A204.1 (cell line): Measurements from ENCODE around the gene NUP58.
"Not testable (repeated sequence)": the region's sequence is repeated elsewhere in the genome, so short reads cannot be mapped to it uniquely, and the experiment has no call there.

Experiments used
- FAIRE-seq: peaks from 2 replicates; lab custom pipeline; 2012; peaks lifted over from hg19 to GRCh38; lab: Jason Lieb, UNC

Gene NUP58

GRCh38 chr13:25306671-25307464 lies 5.4 kb downstream of the NUP58 start:
- no peak for FAIRE-seq

- no peak for FAIRE-seq
Measured at GRCh38 chr13:25310891-25311290, 9.5 kb downstream of the NUP58 start.

GRCh38 chr13:25318946-25319345 lies 17.5 kb downstream of the NUP58 start:
- not testable (repeated sequence) for FAIRE-seq

- FAIRE-seq: no peak
Measured at GRCh38 chr13:25319771-25320170, 18.3 kb downstream of the NUP58 start.

DNA sequence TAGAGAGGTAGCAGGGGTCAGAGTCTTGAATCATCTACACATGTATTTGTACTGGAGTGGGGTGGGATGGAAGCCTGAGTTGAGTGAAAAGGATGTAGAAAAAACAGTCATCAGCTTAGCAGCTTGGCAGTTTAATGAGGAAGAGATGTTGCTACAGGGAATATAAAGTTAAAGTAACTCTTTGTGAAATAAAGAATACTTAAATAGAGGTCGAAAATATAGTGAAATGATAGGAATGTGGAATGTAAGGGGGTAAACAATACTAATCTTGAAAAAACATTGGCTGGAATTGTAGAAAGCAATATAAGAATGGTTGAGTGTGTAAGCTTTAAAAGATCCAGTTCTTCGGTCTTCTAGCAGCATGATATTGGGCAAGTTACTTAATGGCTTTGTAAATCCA lies 22.7 kb downstream of the NUP58 start:
- no peak for FAIRE-seq

DNA sequence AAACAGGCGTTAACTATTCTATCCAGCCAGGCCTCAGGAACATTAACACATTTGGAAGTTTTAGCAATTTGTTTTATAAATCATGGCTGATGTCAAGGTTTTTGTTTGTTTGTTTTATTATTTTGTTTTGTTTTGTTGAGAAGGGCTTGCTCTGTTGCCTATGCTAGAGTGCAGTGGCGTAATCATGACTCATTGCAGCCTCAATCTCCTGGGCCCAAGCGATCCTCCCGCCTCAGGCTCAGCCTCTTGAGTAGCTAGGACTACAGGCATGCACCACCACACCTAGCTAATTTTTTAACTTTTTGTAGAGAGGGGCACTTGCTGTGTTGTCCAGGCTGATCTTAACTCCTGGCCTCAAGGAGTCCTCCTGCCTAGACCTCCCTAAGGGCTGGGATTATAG lies 28.3 kb downstream of the NUP58 start:
- no peak for FAIRE-seq

- no peak for FAIRE-seq
Measured at GRCh38 chr13:25330541-25330940, 29.1 kb downstream of the NUP58 start.

- peak; percentile 32 for FAIRE-seq
Measured at GRCh38 chr13:25335856-25336255, 34.4 kb downstream of the NUP58 start.

GRCh38 chr13:25345576-25345975 lies 44.2 kb downstream of the NUP58 start:
- FAIRE-seq: no peak

- no peak for FAIRE-seq
Measured at GRCh38 chr13:25347151-25347550, 45.7 kb downstream of the NUP58 start.

- FAIRE-seq: no peak
Measured at GRCh38 chr13:25351404-25351803, 50.0 kb downstream of the NUP58 start.

DNA sequence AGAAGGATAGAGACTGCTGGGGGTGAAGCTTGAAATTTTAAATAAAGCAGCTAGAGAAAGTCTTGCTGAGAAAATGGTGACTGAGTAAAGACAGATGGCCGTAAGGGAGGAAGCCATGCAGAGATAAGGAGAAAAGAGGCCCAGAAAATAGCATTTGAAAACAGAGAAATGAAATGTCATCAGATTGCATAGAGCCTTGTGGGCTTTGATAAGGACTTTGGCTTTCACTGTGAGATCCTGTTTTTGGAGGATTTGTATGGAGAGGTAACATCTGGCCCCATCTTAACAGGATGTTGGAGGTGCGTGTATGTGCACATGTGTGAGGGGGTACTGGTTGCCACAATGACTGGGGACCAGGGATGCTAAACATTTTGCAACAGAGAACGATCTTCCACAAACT lies 50.8 kb downstream of the NUP58 start:
- no peak for FAIRE-seq

DNA sequence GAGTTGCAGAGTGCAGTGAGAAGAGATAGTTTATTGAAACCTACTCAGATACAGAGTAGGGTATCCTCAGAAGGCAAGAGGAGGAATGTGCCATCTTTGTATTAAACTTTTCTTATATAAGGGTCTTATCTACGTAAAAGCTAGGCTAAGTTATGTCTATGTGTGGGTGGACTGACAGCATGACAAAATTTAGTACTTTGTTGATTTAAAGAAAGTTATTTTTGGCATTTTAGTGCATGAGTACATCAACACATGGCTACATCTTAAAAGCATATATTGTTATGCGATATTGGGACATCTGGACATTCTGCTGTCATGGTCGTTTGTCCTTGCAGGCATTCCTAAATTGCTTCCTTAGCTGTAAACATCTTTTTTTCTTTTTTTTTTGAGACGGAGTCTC lies 51.4 kb downstream of the NUP58 start:
- FAIRE-seq: no peak

- FAIRE-seq: no peak
Measured at GRCh38 chr13:25353344-25353743, 51.9 kb downstream of the NUP58 start.

DNA sequence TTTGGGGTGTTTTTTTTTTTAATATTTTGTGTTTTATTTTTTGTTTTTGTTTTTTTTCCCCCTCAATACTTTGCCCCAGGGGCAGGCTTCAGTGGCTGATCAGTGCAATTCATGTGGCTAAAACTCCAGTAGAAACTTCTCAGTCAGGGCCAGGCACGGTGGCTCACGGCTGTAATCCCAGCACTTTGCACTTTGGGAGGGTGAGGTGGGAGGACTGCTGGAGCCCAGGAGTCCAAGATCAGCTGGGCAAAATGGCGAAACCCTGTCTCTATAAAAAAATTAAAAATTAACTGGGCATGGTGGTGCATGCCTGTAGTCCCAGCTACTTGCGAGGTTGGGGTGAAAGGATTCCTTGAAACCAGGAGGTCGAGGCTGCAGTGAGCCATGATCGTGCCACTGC lies 53.0 kb downstream of the NUP58 start:
- FAIRE-seq: no peak

GRCh38 chr13:25360443-25360842 lies 59.0 kb downstream of the NUP58 start:
- FAIRE-seq: not testable (repeated sequence)

DNA sequence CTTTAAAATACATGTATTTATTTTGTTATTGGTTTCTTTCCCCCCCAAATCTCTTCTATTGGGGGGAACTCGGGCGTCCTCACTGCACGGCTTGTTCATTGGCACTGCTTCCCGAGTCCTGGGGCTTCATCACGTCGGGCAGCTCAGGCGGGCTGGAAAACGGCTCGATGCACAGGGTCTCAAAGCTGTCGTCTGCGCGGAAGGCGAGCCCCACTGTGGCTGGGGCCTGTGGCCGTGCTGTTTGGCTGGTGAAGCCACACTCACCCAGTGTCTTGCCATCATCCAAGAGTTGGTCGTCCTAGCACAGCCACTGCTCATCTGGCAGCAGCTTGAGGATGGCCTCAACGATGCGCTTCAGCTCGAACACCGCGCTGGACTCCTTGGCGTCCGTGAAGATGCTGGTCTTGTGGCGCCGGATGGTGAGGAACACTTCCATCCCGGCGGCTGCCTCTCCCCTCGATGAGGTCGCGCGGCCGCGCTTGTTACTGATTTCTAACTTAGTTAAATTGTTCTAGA lies 64.4 kb downstream of the NUP58 start:
- FAIRE-seq: no peak

GRCh38 chr13:25371158-25371874 lies 69.9 kb downstream of the NUP58 start:
- no peak for FAIRE-seq

DNA sequence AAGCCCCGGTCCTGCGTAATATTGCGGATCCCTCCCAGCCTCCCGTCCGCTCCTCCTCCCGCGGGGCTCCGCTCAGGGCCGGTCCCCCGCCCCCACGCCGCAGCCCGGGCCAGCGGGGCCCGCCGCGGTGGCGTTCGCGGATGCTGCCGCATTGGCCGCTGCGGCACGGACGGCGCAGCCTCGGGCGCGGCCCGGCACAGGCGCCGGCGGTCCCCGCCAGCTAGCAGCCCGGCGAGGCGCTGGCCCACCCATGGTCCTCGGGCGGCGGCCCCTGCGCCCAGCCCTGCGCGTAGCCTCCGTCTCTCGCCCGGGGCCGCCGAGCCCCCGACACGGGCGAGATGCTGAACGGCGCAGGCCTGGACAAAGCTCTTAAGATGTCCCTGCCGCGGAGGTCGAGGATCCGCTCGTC lies 70.5 kb downstream of the NUP58 start, which contains the start of gene ATP8A2:
Gene ATP8A2, plus strand, starts transcription at position 100 of the 409 bp plus-strand sequence. Its CDS starts 239 bp downstream, at position 339.
- FAIRE-seq: no peak

GRCh38 chr13:25372284-25373081 lies 71.1 kb downstream of the NUP58 start:
- no peak for FAIRE-seq

GRCh38 chr13:25375727-25376358 lies 74.4 kb downstream of the NUP58 start:
- FAIRE-seq: no peak
